Astrocyte of the hippocampus (primary cell): ENCODE results near the gene EMC1.
A peak's percentile ranks its signal among the peaks of the same experiment; 100 is the strongest.
"Not testable (repeated sequence)": the region's sequence is repeated elsewhere in the genome, so short reads cannot be mapped to it uniquely, and the experiment has no call there.

Experiments used
- DNase-seq: peaks from one replicate; pipeline ENCODE4 v3.0.0; 2011; ENCODE audit warnings: low read depth, low spot score

The EMC1 gene

DNA sequence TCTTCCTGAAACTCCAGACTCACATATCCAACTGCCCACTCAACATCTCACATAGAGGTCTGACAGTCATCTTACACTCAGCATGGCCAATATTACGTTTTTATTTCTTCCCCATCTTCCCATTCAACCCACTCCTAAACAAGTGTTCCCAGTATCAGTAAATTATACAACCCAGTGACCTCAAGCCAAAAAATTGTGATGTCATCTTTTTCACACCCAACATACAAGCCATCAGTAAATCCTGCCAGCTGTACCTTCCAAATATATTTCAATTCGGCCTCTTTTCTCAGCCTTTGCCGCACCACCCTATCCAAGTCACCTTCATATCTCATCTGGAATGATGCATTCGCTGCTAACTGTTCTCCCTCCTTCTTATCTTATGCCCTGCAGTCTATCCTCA lies 60.9 kb downstream of the EMC1 start:
- no peak for DNase-seq

- no peak for DNase-seq
Measured at GRCh38 chr1:19189270-19189669, 62.1 kb downstream of the EMC1 start.

DNA sequence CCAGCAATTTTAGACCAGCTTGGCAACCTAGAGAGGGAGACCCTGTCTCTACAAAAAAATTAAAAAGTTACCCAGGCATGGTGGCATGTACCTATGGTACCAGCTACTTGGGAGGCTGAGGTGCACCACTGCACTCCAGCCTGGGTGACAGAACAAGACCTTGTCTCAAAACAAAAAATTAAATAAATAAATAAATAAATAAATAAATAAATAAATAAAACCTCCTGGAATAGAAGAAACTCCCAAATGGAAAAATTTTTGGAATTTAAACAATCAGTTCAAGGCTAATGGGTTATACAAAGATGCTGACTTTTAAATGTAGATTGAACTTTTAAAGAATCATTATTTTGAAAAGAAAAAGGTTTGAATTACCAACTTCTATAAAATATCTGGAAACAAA lies 63.5 kb downstream of the EMC1 start:
- DNase-seq = no peak

- DNase-seq = no peak
Measured at GRCh38 chr1:19186001-19186400, 65.3 kb downstream of the EMC1 start.

DNA sequence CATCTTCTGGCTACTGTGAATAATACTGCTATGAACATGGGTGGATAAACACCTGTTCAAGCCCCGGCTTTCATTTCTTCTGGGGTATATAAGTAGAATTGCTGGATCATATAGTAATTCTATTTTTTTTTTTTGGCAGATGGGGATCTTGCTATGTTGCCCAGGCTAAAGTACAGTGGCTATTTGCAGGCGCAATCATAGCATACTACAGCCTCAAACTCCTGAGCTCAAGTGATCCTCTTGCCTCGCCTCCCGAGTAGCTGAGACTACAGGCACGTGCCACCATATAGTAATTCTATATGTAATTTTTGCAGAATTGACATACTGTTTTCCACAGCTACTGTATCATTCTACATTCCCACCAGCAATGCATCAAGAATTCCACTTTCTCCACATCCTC lies 69.1 kb downstream of the EMC1 start:
- DNase-seq = no peak

GRCh38 chr1:19180265-19180657 lies 71.1 kb downstream of the EMC1 start:
- DNase-seq = not testable (repeated sequence)

DNA sequence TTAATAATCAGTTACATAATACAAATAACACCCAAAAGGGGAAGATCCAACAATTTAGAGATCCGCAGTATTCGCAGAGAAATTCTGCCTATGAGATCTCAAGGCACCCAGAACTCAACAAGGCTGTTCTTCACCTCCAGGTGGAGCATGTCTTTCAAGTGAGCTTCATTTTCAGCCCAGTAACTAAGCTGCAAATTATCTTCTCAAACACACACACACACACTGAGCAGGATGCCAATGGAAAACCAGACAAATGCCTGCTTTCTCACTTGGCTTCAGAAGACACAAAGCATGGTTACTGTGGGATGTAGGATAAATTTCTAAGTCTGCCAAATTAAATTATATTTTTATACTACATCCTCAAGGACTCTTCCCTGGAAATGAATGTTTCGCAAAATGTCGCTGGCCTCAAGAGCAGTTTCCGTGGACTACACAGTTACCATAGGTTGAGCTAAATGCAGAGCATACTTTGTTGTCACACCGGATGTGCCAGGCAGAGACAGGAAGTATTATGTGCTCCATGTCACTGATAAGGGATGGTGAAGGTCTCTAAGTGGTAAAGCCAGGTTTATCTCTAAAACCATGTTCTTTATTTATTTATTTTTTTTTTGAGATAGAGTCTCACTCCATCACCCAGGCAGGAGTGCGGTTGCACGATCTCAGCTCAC lies 71.6 kb downstream of the EMC1 start:
- peak; percentile 35 for DNase-seq

- no peak for DNase-seq
Measured at GRCh38 chr1:19178734-19179398, 72.5 kb downstream of the EMC1 start.

GRCh38 chr1:19177811-19178210 lies 73.5 kb downstream of the EMC1 start:
- DNase-seq = no peak

DNA sequence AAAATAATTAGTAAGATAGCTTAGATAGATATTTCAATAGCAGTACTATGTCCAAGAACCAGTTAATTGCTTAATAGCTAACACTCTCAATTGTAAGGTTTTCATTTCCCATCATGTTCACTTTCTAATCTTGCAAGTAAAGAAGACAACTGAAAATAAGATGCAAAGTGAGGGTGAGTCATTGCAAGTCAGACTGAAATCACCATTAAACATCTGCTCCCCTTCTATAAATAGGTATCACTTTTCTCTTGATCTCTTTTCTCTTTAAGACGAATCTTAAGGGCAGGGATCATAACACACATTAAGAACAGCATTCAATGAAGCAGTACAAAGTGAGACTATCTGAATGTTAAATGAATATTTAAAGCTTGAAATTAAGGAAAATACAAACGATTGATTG lies 81.7 kb downstream of the EMC1 start:
- DNase-seq = peak; percentile 8

GRCh38 chr1:19167140-19167539 lies 84.2 kb downstream of the EMC1 start:
- no peak for DNase-seq

GRCh38 chr1:19166066-19166465 lies 85.3 kb downstream of the EMC1 start:
- no peak for DNase-seq
